Measurements from ENCODE around the gene MYRIP. TPM values are rescaled to one million over a fixed set of nuclear protein-coding genes. Genes with fewer than 3 reads are reported as not detected.

The MYRIP gene
- total and polyA plus RNA-seq, 2 experiments from 2014 or later: 1.5 to 1.8 TPM

DNA sequence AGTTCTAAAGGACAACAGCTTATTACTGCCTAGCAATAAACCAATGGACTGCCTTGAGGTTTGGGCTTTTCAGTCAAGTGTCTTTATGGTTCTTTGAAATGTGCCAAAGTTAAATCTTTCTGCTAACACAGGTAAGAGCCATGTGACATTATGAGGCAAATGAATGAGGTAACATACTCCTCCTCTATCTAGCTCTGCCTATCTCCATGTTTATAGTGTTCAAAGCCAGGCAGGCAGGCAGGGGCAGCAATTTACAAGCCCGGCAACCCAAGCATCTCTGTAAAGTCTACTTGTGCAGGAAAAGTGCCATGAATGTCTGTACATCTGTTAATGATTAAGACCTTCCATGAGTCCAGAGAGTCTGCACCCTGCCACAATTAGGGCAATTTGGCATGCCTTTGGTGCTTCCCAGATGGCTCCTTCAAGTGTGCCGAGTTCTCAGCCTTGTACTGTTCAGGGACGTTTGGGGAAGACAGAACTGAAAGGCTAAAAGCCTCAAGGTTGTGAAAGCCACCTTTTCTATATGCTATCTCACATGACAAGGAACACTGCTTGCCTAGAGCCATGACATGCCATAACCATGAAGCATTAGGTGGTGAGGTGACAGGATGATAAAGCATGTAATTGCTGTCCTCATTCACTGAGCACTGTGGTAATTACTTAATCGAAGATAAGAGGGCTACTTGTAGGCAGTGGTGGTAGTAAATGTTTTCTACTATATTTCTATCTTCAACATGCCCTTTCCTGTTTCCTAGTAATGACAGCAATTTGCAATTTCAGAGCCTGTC, 458.7 kb downstream of the MYRIP start:
- TF ChIP-seq EZH2 (IDR thresholded peaks at IDR 0.05; ENCODE audit: low read depth, unreplicated experiment) (no peak), JUNB (IDR thresholded peaks at IDR 0.05; ENCODE audit: unreplicated experiment) (no peak)
- TF ChIP-seq, protein P1, sequence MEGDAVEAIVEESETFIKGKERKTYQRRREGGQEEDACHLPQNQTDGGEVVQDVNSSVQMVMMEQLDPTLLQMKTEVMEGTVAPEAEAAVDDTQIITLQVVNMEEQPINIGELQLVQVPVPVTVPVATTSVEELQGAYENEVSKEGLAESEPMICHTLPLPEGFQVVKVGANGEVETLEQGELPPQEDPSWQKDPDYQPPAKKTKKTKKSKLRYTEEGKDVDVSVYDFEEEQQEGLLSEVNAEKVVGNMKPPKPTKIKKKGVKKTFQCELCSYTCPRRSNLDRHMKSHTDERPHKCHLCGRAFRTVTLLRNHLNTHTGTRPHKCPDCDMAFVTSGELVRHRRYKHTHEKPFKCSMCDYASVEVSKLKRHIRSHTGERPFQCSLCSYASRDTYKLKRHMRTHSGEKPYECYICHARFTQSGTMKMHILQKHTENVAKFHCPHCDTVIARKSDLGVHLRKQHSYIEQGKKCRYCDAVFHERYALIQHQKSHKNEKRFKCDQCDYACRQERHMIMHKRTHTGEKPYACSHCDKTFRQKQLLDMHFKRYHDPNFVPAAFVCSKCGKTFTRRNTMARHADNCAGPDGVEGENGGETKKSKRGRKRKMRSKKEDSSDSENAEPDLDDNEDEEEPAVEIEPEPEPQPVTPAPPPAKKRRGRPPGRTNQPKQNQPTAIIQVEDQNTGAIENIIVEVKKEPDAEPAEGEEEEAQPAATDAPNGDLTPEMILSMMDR (conservative IDR thresholded peaks at IDR 0.05; ENCODE audit: low read depth in 2 of 2): no peak
- TF ChIP-seq, protein P2, sequence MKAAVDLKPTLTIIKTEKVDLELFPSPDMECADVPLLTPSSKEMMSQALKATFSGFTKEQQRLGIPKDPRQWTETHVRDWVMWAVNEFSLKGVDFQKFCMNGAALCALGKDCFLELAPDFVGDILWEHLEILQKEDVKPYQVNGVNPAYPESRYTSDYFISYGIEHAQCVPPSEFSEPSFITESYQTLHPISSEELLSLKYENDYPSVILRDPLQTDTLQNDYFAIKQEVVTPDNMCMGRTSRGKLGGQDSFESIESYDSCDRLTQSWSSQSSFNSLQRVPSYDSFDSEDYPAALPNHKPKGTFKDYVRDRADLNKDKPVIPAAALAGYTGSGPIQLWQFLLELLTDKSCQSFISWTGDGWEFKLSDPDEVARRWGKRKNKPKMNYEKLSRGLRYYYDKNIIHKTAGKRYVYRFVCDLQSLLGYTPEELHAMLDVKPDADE (IDR thresholded peaks at IDR 0.05): no peak
- TF ChIP-seq, protein P3, sequence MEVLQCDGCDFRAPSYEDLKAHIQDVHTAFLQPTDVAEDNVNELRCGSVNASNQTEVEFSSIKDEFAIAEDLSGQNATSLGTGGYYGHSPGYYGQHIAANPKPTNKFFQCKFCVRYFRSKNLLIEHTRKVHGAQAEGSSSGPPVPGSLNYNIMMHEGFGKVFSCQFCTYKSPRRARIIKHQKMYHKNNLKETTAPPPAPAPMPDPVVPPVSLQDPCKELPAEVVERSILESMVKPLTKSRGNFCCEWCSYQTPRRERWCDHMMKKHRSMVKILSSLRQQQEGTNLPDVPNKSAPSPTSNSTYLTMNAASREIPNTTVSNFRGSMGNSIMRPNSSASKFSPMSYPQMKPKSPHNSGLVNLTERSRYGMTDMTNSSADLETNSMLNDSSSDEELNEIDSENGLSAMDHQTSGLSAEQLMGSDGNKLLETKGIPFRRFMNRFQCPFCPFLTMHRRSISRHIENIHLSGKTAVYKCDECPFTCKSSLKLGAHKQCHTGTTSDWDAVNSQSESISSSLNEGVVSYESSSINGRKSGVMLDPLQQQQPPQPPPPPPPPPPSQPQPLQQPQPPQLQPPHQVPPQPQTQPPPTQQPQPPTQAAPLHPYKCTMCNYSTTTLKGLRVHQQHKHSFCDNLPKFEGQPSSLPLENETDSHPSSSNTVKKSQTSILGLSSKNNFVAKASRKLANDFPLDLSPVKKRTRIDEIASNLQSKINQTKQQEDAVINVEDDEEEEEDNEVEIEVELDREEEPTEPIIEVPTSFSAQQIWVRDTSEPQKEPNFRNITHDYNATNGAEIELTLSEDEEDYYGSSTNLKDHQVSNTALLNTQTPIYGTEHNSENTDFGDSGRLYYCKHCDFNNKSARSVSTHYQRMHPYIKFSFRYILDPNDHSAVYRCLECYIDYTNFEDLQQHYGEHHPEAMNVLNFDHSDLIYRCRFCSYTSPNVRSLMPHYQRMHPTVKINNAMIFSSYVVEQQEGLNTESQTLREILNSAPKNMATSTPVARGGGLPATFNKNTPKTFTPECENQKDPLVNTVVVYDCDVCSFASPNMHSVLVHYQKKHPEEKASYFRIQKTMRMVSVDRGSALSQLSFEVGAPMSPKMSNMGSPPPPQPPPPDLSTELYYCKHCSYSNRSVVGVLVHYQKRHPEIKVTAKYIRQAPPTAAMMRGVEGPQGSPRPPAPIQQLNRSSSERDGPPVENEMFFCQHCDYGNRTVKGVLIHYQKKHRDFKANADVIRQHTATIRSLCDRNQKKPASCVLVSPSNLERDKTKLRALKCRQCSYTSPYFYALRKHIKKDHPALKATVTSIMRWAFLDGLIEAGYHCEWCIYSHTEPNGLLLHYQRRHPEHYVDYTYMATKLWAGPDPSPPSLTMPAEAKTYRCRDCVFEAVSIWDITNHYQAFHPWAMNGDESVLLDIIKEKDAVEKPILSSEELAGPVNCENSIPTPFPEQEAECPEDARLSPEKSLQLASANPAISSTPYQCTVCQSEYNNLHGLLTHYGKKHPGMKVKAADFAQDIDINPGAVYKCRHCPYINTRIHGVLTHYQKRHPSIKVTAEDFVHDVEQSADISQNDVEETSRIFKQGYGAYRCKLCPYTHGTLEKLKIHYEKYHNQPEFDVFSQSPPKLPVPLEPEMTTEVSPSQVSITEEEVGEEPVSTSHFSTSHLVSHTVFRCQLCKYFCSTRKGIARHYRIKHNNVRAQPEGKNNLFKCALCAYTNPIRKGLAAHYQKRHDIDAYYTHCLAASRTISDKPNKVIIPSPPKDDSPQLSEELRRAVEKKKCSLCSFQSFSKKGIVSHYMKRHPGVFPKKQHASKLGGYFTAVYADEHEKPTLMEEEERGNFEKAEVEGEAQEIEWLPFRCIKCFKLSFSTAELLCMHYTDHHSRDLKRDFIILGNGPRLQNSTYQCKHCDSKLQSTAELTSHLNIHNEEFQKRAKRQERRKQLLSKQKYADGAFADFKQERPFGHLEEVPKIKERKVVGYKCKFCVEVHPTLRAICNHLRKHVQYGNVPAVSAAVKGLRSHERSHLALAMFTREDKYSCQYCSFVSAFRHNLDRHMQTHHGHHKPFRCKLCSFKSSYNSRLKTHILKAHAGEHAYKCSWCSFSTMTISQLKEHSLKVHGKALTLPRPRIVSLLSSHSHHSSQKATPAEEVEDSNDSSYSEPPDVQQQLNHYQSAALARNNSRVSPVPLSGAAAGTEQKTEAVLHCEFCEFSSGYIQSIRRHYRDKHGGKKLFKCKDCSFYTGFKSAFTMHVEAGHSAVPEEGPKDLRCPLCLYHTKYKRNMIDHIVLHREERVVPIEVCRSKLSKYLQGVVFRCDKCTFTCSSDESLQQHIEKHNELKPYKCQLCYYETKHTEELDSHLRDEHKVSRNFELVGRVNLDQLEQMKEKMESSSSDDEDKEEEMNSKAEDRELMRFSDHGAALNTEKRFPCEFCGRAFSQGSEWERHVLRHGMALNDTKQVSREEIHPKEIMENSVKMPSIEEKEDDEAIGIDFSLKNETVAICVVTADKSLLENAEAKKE (CRISPR knock-in tag; IDR thresholded peaks at IDR 0.05): no peak
- H3F3A ChIP-seq (replicated peaks; ENCODE audit: low read depth): no peaks in the 10 kb centered on the region
- H3K4me2 ChIP-seq: no peak overlapping the region
- Mint-ChIP-seq H3K27me3 (ENCODE audit: insufficient read depth, low read depth, poor library complexity) (peaks cover 2% of the 10 kb centered on the region), H3K36me3 (ENCODE audit: low read depth) (no peaks in the 10 kb centered on the region), H3K4me3 (no peak overlapping the region), H3K9me3 (no peaks in the 10 kb centered on the region), H3K4me1 (no peaks in the 10 kb centered on the region; the same call in 2 of the 3 replicates), H3K27ac (no peak overlapping the region)
- DNase-seq (ENCODE audit: low spot score) (no peak), ATAC-seq (no peak)
- peaks cover 4% of the 10 kb centered on the region; the same call in 1 of the 2 replicates for H3K9me2 ChIP-seq (ENCODE audit: insufficient read depth)
- no peaks in the 10 kb centered on the region for H4K20me1 ChIP-seq (replicated peaks; ENCODE audit: insufficient read depth)
- H3K4me3 ChIP-seq: no peak overlapping the region
- no peak overlapping the region; the same call in 1 of the 2 replicates for H2AFZ ChIP-seq
- H3K36me3 ChIP-seq (ENCODE audit: insufficient read depth): no peaks in the 10 kb centered on the region
- H3K27ac ChIP-seq (ENCODE audit: low read depth): no peak overlapping the region
- H3K4me1 ChIP-seq (ENCODE audit: insufficient read depth): no peaks in the 10 kb centered on the region
- H3K27me3 ChIP-seq (ENCODE audit: insufficient read depth): no peaks in the 10 kb centered on the region
- no peaks in the 10 kb centered on the region for H3K79me2 ChIP-seq (replicated peaks; ENCODE audit: insufficient read depth)
